ENCODE data around the gene TMEM39A.

The TMEM39A gene

DNA sequence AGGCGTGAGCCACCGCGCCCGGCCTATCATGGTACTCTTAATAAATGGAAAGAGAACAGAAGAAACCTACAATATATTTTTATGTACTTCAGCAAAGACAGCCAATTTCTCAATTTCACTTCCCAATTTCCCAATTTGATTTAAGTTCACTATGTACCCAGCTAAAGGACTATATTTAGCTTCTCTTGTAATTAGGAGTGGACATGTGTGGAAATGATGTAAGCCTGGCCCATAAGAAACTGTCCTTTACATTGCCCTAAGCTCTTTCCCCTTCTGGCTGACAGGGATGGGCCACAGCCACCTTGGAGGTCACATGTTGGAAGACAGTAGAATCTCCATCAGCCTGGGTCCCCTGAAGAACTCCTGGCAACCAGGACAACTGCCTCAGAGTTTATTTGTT is 6.2 kb downstream of the TMEM39A start:
- no peak for DNase-seq (ENCODE audit: low read depth in 2 of 3, low spot score in 2 of 3)

GRCh38 chr3:119456469-119456868 is 6.9 kb downstream of the TMEM39A start:
- no peak for DNase-seq (ENCODE audit: low read depth in 2 of 3, low spot score in 2 of 3)

GRCh38 chr3:119453822-119454221 is 9.6 kb downstream of the TMEM39A start:
- DNase-seq (ENCODE audit: low read depth in 2 of 3, low spot score in 2 of 3): no peak

- DNase-seq (ENCODE audit: low read depth in 2 of 3, low spot score in 2 of 3): no peak
Observed at GRCh38 chr3:119444590-119444989, 18.8 kb downstream of the TMEM39A start.

DNA sequence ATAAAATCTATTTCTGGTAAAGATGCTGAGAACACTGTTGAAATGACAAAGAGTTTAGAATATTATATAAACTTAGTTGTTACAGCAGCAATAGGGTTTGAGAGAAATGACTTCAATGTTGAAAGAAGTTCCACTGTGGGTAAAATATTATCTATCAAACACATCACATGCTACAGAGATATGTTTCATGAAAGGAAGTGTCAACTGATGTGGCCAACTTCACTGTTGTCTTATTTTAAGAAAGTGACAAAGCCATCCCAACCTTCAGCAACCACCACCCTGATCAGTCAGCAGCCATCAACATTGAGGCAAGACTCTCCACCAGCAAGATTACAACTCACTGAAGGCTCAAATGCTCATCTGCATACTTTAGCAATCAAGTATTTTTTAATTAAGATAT is 20.2 kb downstream of the TMEM39A start:
- no peak for DNase-seq (ENCODE audit: low read depth in 2 of 3, low spot score in 2 of 3)

GRCh38 chr3:119437691-119438258 is 25.6 kb downstream of the TMEM39A start:
- no peak for DNase-seq (ENCODE audit: low read depth in 2 of 3, low spot score in 2 of 3)

GRCh38 chr3:119436977-119437376 is 26.4 kb downstream of the TMEM39A start:
- no peak for DNase-seq (ENCODE audit: low read depth in 2 of 3, low spot score in 2 of 3)

- no peak for DNase-seq (ENCODE audit: low read depth in 2 of 3, low spot score in 2 of 3)
Observed at GRCh38 chr3:119434703-119435102, 28.7 kb downstream of the TMEM39A start.

DNA sequence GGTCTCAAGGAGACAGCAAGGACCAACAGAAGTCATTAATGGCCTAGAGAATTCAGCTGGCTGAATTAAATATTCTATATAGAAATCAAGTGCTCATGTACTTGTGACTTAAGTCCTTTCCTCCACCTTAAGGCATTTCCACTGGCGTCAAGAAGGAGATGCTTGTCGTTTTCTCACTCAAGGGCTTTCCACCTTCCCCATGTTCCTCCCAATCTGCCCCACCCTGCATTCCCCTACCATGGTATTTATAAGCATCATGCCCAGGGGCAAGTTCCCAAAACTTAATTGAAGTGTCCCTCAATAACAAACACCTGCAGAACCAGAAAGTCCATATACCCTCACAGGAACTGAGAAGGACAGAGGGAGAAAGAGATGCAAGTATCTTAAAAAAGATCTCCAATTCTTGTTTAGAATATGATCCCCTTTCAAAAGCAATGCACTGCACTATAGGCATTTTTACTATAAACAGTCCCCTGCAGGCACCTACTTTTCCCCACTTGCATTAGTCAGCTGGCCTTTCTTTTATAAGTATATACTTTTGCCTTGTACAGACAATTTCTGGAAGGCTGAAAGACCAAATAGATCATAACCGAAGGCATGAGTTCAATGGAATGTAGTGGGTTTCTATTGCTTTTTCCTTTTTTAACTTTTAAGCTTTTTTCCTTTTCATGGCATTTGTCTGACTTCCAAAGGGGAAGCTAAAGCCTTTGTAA is 29.6 kb downstream of the TMEM39A start:
- no peak for DNase-seq (ENCODE audit: low read depth in 2 of 3, low spot score in 2 of 3)

DNA sequence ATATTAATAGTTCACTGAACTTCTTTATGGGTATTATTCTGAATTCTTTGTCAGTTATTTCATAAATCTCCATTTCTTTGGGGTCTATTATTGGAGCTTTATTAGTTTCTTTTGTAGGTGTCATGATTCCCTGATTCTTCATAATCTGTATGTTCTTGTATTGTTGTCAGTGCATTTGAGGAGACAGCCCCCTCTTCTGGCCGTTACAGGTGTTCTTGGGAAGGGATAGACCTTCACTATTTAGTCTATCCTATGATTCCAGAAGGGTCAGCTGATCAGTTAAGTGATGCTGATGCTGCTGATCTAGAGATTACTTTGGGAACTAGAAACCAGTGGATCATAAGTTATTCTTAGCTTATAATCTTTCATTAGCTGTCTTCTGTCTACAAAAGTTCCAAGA is 34.9 kb downstream of the TMEM39A start:
- DNase-seq (ENCODE audit: low read depth in 2 of 3, low spot score in 2 of 3): no peak

GRCh38 chr3:119427669-119428068 is 35.7 kb downstream of the TMEM39A start:
- no peak for DNase-seq (ENCODE audit: low read depth in 2 of 3, low spot score in 2 of 3)

DNA sequence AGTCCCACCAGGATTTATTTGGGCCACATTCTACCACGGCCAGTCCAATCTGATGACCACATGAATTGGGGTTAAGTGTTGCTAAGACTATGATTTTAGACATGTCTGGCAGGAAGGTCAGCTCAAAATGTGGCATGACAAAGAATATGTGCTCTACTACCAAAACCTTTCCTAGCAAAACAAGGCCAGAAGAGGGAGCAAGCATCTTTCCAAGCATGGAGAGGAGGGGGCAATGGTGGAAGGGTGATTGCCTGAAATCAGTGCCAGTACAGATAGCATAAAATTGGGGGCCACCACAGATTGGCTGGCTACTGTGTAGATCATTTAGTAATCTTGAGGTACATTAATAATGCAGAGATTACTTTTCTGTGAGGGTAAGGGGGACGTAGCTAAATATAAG is 43.2 kb downstream of the TMEM39A start:
- no peak for DNase-seq (ENCODE audit: low read depth in 2 of 3, low spot score in 2 of 3)

DNA sequence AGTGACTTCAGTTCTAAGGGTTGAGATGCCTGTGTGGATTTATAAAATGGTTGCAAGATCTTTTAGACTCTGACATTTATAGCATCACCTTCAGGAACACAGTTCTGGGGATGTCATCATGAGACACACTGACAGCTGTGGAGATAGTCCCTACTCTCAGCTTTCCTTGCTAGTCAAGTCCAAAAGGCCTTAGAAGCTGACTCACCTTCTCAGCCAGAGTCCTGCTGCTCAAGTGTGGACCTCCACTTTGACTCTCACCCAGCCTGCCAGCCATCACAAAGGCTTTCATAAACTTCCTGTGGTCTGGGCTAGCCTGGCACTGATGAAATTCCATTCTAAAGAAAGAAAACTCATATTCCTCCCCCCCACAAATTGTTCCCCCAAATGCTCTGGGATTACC is 44.8 kb downstream of the TMEM39A start:
- no peak for DNase-seq (ENCODE audit: low read depth in 2 of 3, low spot score in 2 of 3)

GRCh38 chr3:119417771-119418512 is 45.5 kb downstream of the TMEM39A start:
- no peak for DNase-seq (ENCODE audit: low read depth in 2 of 3, low spot score in 2 of 3)

DNA sequence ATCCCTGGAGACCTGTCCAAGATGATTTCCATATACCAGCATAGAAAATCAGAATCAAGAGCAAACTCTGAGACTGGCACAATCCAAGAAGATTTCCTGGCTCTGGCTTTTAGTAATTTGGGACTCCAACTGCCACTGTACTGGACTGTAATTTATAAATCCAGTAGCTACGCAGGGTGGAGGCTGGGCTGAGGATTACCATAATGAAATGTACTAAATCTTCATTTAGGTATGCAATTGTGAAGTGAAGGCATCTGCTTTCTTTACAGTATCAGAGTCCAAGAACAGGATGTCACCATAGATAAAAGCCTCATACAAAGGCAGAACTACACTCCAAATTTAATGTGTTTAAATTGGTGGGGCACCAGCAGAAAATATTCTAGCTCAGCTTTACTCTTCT is 46.5 kb downstream of the TMEM39A start:
- no peak for DNase-seq (ENCODE audit: low read depth in 2 of 3, low spot score in 2 of 3)

DNA sequence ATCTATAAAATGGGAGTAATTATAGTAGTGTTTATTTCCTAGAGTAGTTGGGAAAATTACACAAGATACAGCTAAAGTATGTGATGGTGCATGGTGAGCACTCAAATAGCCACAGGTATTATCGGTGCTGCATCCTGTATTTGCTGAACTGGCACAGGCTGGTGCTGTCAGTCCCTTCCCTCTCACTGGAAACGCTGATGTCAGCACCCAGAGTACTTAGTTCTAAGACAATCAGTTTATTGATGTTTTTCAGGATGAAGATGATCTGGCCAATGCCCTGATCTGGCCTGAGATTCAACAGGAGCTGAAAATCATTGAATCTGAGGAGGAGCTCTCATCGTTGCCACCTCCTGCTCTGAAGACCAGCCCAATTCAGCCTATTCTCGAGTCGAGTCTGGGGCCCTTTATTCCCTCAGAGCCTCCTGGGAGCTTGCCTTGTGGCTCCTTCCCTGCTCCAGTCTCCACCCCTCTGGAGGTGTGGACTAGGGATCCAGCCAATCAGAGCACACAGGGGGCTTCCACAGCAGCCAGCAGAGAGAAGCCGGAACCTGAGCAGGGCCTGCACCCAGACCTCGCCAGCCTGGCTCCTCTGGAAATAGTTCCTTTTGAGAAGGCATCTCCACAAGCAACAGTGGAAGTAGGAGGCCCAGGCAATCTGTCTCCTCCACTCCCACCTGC is 49.7 kb downstream of the TMEM39A start:
- no peak for DNase-seq (ENCODE audit: low read depth in 2 of 3, low spot score in 2 of 3)

GRCh38 chr3:119409844-119410243 is 53.6 kb downstream of the TMEM39A start:
- no peak for DNase-seq (ENCODE audit: low read depth in 2 of 3, low spot score in 2 of 3)

- no peak for DNase-seq (ENCODE audit: low read depth in 2 of 3, low spot score in 2 of 3)
Observed at GRCh38 chr3:119408243-119408950, 55.0 kb downstream of the TMEM39A start.

DNA sequence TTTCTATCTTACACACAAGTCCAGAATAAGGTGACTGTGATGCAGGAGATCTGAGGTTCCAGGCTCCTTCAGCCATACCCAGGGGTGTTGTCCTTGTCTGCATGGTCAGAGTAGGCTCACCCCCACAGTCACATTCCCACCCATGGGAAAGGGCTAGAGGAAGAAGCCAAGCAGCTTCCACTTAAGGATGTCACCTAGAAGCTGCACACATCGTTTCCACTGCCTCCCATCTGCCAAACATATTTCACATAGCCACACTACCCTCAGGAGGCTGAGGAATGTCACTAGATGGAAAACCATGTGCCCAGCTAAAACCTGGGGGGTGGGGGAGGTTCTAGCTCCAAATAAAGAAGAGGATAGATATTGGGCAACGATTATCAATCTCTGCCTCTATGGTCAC is 58.1 kb downstream of the TMEM39A start:
- DNase-seq (ENCODE audit: low read depth in 2 of 3, low spot score in 2 of 3): no peak

GRCh38 chr3:119403201-119403600 is 60.2 kb downstream of the TMEM39A start:
- no peak for DNase-seq (ENCODE audit: low read depth in 2 of 3, low spot score in 2 of 3)

GRCh38 chr3:119402791-119403190 is 60.6 kb downstream of the TMEM39A start:
- no peak for DNase-seq (ENCODE audit: low read depth in 2 of 3, low spot score in 2 of 3)

Measured in activated CD8-positive, alpha-beta memory T cell treated with anti-CD3 and anti-CD28 coated beads for 48 hours (primary cell).